ENCODE measurements around the gene LARP4B. TPM values are rescaled to one million over a fixed set of nuclear protein-coding genes. Genes with fewer than 3 reads are reported as not detected.

The LARP4B gene
- total RNA-seq, 4 donors from 2014 or later: 37.2 to 103 (median 54.7) TPM

DNA sequence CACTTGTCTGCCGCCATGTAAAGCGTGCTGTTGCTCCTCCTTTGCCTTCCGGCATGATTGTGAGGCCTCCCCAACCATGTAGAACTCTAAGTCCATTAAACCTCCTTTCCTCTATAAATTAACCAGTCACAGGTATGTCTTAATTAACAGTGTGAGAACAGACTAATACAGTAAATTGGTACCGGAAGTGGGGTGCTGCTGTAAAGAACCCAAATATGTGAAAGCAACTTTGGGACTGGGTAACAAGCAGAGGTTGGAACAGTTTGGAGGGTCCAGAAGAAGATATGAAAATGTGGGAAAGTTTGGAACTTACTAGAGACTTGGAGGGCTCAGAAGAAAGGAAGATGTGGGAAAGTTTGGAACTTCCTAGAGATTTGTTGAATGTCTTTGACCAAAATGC, 135.3 kb downstream of the LARP4B start:
- TF ChIP-seq, protein P1, sequence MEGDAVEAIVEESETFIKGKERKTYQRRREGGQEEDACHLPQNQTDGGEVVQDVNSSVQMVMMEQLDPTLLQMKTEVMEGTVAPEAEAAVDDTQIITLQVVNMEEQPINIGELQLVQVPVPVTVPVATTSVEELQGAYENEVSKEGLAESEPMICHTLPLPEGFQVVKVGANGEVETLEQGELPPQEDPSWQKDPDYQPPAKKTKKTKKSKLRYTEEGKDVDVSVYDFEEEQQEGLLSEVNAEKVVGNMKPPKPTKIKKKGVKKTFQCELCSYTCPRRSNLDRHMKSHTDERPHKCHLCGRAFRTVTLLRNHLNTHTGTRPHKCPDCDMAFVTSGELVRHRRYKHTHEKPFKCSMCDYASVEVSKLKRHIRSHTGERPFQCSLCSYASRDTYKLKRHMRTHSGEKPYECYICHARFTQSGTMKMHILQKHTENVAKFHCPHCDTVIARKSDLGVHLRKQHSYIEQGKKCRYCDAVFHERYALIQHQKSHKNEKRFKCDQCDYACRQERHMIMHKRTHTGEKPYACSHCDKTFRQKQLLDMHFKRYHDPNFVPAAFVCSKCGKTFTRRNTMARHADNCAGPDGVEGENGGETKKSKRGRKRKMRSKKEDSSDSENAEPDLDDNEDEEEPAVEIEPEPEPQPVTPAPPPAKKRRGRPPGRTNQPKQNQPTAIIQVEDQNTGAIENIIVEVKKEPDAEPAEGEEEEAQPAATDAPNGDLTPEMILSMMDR (IDR thresholded peaks at IDR 0.05): no peak
- DNase-seq (ENCODE audit: low spot score) (no peak), ATAC-seq (ENCODE audit: low FRiP score) (no peak)

DNA sequence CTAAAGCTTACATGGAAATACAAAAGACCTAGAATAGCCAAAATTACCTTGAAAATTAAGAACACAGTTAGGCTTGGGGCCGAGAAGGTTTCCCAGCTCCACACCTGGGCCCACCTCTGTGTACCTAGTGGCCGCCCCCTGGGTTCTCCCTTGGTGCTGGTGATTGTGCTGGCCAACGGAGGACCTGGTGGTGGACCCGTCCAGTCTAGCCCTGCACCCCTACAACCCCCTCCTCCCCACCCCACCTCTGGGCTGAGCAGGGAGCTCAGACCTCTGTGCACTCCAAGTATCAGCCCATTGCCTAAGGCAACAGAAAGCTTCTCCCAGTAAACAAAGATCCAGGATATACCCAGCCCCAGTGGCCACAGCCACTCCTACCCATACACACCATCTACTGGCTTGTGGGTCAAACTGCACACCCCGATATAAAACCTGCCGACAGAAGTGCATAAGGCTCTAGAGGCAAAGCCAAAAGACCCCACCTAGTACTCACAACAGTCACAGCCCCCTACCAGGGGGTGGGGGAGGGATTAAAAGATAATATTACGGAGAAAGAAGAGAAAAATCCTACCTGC, 137.0 kb downstream of the LARP4B start:
- TF ChIP-seq, protein P1 (IDR thresholded peaks at IDR 0.05): no peak
- DNase-seq (ENCODE audit: low spot score): no peak
- no peak for ATAC-seq (ENCODE audit: low FRiP score)

DNA sequence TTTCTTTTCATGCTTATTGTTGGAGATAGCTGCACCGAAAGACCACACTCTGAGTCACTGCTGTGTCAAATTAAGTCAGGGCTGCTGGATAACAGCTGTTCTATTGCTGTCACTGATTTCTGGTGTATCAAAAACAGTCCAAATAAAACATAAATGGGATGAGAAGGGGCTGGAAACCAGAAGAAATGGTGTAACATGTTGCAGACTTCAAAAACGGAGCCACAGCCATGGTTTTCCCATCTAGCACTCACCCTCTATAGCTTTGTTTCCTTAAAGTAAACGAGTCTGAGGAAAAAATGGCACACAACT, 138.8 kb downstream of the LARP4B start:
- DNase-seq (ENCODE audit: low spot score): no peak
- no peak for ATAC-seq (ENCODE audit: low FRiP score)
- TF ChIP-seq, protein P1 (IDR thresholded peaks at IDR 0.05): no peak

DNA sequence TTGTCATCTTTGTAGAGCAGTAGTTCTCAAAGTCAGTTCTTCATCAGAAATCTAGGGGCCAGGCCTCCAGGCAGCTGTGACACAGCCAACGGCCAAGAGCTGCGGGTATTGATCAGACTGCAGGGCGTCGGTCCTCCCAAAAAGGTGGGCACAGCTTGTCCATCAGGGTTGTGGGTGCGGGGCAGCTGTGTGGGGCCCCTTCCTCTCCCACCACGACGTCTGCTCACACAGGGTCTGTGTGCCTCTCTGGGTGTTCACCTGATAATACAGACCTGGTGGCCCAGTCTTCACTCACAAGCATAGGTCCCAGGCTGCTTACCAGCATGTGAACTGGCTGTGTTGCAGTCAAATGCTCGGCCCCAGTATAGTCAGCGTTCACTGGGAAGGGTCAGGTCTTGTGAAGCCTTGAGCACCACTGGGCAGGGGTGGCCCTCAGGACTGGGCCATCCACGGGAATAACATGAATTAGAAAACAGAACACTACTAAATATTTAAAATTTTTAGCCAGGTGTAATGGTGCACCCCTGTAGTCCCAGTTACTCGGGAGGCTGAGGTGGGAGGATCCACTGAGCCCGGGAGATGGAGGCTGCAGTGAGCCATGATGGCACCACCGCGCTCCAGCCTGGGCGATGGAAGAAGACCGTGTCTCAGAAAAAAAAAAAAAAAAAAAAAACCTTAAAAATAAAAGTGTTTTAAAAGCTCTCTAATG, 139.3 kb downstream of the LARP4B start:
- DNase-seq (ENCODE audit: low spot score) (no peak), ATAC-seq (ENCODE audit: low FRiP score) (no peak)
- TF ChIP-seq, protein P1 (IDR thresholded peaks at IDR 0.05): no peak

DNA sequence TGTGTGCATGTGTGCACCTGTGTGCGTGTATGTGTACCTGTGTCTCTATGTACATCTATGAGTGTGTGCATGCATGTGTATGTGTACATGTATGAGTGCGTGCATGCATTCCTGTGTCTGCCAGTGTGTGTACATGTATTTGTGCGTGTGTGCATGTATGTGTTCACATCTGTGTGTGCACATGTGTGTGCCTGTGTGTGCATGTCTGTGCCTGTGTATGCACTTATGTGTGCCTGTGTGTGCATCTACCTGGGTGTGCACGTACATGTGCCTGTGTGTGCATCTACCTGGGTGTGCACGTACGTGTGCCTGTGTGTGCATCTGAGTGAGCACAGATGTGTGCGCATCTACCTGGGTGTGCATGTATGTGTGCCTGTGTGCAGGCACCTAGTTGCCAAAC, 139.9 kb downstream of the LARP4B start:
- TF ChIP-seq, protein P1 (IDR thresholded peaks at IDR 0.05): no peak
- DNase-seq (ENCODE audit: low spot score): no peak

DNA sequence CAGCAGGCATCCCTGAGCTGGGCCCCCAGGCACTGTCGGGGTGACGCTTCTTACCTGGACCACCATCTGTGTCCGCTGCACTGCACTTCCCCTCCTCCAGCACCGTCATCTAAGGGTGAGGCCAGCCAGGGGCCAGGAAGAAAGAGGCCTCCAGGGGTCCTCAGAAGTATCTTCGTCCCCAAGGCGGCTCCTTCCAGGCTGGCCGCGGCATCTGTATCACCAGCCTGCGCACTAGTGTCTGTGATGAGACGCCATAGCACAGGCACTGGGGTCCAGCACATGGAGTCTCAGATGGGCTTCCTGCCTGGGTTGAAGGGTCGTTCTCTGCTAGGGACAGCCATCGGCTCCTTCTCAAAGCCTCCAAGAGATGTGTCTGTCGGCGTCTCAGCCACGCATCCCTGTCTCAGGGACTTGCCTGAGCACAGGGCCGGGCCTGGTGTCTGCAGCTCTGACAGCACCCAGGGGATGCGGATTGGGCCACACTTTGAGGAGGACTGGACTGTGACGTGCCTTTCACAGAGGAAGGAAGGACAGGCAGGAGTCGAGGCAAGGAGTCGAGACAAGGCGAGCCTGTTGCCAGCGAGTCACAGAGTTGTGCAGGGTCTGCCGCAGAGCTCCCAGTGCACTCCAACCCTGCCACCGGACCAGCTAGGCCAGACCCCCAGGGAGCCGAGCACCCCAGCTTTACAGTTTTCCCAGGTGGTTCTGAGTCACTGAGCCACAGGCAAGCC, 140.5 kb downstream of the LARP4B start:
- ATAC-seq (ENCODE audit: low FRiP score): no peak
- DNase-seq (ENCODE audit: low spot score): no peak
- TF ChIP-seq, protein P1 (IDR thresholded peaks at IDR 0.05): no peak

More for the DNA sequence above, 139.9 kb downstream of the LARP4B start:
- no peak for ATAC-seq (ENCODE audit: low FRiP score)
